Loucy (cell line): ENCODE measurements around the gene CMKLR1.

Source experiments
- EZH2phosphoT487 ChIP-seq: fragments of 200-600 bp; IDR thresholded peaks from 2 replicates; pipeline ENCODE4 v1.6.1; 2018; ENCODE audit warnings: antibody characterized with exemption, mild to moderate bottlenecking, moderate library complexity, borderline replicate concordance
- TF ChIP-seq, protein P1 (sequence below): fragments of 200-600 bp; sonication (generic); conservative IDR thresholded peaks from 2 replicates; pipeline ENCODE4 v1.5.1; 2014; ENCODE audit warnings: mild to moderate bottlenecking, antibody characterized with exemption, low read length

DNA sequence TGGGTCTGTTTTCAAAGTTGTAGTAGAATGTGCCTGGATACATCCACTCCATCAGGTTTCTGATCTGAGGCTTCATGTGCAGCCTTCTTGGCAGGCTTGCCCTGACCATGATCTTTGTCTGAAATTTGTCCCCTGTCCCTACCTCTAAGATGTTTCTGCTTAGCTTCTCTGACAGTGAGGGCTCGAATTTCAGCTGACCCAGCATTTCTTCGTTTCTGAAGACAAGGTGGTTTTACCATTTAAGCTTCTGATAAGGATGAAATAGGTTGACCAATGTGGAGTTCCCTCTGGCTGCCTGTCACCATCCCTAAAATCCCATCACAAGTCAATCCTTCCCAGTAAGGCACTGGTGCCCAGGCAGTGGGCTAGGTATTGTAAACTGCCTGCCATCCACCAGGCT is 57.0 kb downstream of the CMKLR1 start:
- TF ChIP-seq, protein P1, sequence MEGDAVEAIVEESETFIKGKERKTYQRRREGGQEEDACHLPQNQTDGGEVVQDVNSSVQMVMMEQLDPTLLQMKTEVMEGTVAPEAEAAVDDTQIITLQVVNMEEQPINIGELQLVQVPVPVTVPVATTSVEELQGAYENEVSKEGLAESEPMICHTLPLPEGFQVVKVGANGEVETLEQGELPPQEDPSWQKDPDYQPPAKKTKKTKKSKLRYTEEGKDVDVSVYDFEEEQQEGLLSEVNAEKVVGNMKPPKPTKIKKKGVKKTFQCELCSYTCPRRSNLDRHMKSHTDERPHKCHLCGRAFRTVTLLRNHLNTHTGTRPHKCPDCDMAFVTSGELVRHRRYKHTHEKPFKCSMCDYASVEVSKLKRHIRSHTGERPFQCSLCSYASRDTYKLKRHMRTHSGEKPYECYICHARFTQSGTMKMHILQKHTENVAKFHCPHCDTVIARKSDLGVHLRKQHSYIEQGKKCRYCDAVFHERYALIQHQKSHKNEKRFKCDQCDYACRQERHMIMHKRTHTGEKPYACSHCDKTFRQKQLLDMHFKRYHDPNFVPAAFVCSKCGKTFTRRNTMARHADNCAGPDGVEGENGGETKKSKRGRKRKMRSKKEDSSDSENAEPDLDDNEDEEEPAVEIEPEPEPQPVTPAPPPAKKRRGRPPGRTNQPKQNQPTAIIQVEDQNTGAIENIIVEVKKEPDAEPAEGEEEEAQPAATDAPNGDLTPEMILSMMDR = no peak
- TF ChIP-seq EZH2phosphoT487 = no peak
